LNCaP clone FGC (cell line): ENCODE measurements around the gene COL4A6.

Experiments used
- DNase-seq: peaks from one replicate; pipeline ENCODE4 v3.0.0-alpha.2; 2011; ENCODE audit warnings: low read depth
- H3K4me3 ChIP-seq: 2 replicates; pipeline ENCODE4 v1.5.1; 2011; ENCODE audit warnings: mild to moderate bottlenecking, low read depth, low read length, control low read depth
- TF ChIP-seq, protein P1 (sequence below): IDR thresholded peaks from 2 replicates; pipeline ENCODE4 v1.5.1; 2012; ENCODE audit warnings: mild to moderate bottlenecking; ENCODE audit not compliant: control insufficient read depth, insufficient read depth; ENCODE audit errors: extremely low read depth

The COL4A6 gene

DNA sequence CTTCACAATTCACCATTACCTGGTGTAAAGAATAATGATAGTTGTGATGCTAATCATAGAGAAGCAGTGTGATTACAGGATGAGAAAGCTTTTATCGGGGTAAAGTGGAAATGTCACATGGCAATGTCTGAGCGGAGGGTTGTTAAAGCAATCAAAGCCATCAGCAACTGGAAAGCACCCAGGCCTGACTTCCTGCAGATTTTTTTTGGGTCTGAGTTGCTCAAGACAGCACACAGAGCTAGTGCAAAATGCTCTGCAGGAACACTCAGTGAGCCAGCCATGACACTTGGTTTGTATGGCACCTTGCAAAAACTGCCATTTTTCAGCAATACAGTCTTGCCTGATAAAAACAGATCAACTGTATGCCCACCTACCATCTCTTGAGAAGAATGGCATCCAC lies 152.9 kb downstream of the COL4A6 start:
- no peak for DNase-seq
- TF ChIP-seq, protein P1, sequence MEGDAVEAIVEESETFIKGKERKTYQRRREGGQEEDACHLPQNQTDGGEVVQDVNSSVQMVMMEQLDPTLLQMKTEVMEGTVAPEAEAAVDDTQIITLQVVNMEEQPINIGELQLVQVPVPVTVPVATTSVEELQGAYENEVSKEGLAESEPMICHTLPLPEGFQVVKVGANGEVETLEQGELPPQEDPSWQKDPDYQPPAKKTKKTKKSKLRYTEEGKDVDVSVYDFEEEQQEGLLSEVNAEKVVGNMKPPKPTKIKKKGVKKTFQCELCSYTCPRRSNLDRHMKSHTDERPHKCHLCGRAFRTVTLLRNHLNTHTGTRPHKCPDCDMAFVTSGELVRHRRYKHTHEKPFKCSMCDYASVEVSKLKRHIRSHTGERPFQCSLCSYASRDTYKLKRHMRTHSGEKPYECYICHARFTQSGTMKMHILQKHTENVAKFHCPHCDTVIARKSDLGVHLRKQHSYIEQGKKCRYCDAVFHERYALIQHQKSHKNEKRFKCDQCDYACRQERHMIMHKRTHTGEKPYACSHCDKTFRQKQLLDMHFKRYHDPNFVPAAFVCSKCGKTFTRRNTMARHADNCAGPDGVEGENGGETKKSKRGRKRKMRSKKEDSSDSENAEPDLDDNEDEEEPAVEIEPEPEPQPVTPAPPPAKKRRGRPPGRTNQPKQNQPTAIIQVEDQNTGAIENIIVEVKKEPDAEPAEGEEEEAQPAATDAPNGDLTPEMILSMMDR, result no peak
- no peak overlapping the region for H3K4me3 ChIP-seq

DNA sequence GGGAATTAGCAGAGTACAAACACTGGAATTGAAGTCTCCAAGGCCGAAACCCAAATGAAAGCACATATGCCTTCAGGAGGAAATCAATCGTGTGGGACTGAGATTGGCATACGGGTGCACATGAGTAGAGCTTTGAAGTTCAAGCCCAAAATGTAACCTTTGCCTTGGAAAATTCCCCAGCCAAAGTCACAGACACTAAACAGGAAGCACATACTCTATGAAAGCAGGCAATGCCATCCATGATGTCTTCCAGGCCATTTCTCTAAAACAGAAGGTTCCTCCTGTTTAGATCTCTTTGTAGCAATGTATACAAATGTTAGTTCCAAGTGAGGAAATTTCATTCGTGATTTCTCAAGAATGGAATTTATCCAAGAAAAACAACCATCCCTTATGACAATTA lies 162.5 kb downstream of the COL4A6 start:
- no peak overlapping the region for H3K4me3 ChIP-seq
- no peak for DNase-seq
- TF ChIP-seq, protein P1, result no peak

DNA sequence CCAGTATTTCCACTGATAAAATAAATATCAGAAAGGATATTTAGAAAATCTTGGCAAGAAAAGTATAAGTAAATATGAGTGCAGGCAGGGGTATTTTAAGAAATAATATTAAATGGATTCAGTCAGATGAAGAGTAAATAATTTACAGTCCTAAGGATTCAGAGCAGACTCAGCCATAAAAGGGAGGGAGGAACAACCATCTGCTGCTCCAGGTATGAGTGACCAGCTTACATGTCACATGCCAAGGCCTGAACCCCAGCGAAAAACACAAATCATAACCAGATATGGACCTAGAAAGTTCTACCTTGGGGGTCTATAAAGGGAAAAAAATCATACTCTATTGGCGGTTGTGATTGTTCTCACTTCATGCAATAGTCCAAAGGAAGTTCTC lies 166.8 kb downstream of the COL4A6 start:
- TF ChIP-seq, protein P1, result no peak
- DNase-seq, result no peak
- no peak overlapping the region for H3K4me3 ChIP-seq

DNA sequence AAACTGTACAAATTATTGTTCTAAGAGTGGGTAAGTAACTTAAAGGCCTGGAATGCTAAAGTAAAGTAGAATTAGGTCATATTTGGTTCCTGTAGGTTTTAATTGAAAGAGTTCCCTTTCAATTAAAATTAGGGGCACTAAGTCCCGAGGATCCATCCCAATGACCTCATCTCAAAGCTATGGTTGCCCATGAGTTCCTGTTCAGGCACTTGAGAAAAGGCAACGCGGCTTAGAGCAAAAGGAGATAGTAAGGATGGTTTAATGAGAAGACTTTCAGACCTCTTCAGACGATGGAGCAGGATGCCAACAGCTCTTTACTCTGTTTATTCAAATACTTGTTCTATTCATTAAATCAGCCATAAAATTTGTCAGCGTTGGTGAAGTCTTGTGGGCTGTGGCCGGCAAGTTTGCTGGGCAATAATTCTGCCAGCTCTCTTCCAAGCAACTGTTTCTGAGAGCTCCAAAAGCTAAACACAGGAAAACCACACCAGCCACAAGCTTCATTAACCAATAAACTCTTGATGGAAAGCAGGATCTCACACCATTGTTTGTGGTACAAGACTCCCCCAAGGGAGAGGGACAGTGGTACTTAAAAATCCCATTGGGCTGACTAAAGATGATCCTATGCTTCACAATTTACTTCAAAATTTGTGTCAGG lies 167.4 kb downstream of the COL4A6 start:
- TF ChIP-seq, protein P1, result no peak
- H3K4me3 ChIP-seq, result no peak overlapping the region
- DNase-seq, result no peak

DNA sequence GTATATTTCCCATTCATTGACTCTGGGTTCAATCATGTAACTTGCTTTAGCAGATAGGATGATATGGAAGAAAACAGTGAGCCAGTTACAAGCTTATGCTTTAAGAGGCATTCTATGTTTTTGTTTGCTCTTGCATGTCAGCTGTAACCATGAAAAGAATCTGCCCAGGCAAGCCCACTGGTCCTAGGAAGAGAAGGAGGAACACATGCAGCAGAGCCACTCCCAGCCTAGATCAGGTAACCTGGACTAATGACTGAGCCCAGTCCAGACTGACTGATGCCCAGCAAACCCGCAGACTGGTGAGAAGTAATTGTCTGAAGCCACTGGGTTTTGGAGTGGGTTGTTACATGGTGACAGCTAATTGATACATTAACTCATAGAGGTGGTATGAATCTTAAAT lies 167.9 kb downstream of the COL4A6 start:
- no peak overlapping the region for H3K4me3 ChIP-seq
- DNase-seq, result no peak

DNA sequence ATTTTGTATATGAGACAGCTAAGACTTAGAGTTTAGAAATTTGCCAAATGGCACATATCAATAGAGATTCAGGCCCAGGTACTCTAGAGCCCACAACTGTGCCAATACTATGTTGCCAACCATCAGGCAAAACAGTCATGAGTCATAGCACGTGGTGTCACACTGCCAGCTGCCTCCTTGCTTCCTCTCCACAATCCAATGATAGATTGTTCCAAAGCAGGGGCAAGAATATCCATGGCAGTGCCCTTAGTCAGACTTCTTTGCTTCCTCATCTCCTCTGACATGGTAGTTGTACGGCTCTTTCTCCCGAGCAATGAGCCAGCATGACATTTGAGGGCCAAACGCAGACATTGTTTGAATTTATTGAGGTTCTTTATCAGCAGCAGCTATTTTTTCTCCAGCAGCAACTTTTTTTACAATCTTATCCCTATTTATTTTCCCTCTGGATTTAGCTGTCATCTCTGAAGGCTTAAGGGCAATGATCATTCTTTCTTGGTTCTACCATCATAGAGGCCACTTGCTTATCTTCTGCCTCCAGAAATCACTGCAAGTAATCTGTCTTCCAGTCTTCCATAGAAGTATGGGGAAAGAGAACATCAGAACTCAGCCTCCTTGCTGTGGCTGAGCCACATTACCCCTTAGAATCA lies 169.7 kb downstream of the COL4A6 start:
- DNase-seq, result no peak
- H3K4me3 ChIP-seq, result no peak overlapping the region
- TF ChIP-seq, protein P1, result no peak

More for the DNA sequence above, 167.9 kb downstream of the COL4A6 start:
- TF ChIP-seq, protein P1, result no peak

DNA sequence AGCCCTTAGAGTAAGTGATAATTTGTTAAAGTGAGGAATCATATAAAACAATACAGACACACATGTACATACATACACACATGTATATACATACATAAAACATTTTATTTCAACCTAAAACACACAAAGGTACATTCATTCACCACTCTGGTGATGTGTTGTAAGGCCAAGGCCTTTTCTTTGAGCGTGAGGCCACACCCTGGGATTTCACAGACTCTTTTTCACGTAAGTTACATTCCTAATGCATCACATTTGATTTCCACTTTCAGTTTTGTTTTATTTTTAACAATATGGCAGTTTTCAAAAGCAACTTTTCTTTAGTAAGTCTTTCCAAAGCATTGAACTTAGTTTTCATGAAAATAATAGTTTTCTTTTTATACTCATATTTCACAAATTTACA lies 170.7 kb downstream of the COL4A6 start:
- no peak overlapping the region for H3K4me3 ChIP-seq
- DNase-seq, result no peak
- TF ChIP-seq, protein P1, result no peak
